GM18519 (cell line): ENCODE data around the gene TMSB4X.
"Not testable (repeated sequence)": the region's sequence is repeated elsewhere in the genome, so short reads cannot be mapped to it uniquely, and the experiment has no call there.

ENCODE experiments used
- ATAC-seq: cut with Tn5 transposase; IDR thresholded peaks from one replicate; pipeline ENCODE4 v1.9.1; 2021; ENCODE audit warnings: mild to moderate bottlenecking, moderate library complexity; ENCODE audit not compliant: unreplicated experiment, low FRiP score

The TMSB4X gene

GRCh38 chrX:12954376-12954775 is 20.5 kb upstream of the TMSB4X start:
- no peak for ATAC-seq

DNA sequence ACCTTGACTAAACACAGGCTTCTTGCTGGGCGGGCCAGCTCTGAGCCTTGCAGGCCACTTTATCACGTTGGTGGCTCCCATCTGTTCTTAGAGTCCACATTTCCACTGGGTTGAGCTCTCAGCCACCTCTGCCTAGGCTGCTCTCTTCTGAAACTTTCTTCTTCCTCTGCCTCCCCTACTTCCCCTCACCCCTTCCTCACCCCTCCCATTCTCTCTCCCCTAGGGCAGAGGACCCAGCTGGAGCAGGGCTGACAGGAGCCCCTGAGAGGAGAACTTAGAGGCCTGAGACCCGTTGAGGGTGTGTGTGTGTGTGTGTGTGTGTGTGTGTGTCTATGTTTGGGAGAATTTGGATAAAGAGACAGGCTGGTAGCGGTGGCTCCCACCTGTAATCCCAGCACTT is 19.9 kb upstream of the TMSB4X start:
- ATAC-seq = no peak

DNA sequence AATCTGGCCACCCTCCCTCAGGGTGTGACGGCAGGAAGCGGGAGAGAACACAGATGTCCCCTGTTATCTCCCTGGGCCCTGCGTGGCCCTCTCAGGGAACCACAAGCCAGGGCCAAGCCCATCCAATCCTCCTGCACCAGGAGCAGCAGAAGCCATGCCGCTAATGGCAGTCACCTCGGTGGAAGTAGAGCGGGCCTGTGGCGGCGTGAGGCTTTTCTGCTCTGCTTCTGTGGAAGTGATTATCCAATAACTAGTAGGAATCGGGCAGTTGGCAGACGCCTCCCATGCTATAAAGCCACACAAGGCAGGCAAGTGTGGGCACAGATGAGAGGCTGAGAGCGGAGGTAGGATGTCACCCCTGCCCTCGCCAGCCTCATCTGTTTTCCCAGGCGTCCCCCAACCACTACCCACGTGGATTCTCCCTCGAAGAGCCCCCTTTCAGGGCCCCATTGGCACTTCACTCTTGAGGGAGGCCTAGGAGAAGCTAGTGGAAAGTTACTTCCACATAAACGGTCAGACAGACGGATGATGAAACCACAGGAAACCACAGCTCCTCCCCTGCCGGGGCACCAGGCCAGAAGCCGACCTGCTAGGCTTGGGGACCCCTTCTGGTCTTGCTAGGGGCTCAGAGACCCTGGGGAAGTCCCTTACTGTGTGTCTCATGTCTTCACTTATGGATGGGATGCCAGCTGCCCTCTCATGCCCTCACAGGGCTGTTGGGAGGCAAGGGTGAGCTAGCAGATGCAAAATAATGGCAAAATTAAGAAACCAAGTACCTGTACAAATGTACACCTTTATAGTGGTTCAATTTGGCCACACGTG is 18.8 kb upstream of the TMSB4X start:
- peak; percentile 28 for ATAC-seq

DNA sequence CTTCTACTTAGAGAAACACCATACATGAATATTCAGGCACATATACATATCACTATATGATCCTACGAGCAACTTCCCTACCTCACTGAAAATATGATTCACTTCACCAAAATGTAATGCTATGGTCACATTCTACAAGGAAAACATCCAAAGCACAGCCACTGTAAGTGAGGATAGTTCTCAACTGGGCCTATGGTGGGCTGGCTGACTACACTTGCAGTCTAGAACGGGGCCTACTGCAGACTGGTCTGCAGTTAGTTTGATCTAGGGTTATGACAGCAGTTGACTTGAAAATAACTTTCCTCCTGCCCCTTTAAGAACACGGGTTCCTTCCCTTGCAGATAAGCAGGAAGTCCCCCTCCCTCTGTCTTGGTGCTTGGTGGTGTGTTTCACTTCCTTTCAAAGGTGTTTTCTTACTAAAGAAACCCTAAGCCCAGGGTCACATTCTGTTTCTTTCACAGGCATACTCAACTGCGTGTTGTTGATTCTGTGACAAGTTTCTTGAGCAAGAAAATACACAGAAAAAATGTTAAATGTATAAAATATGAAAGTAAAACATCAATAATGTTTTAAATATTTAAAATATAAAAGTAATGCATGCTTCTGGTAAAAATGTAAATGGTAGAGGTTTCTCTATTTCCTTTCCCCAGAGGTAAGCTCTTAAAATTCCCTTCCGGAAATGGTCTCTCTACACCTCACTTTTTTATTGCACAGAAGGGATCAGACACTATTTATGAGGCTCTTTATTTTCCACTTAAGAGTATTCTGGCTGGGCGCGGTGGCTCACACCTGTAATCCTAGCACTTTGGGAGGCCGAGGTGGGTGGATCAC is 18.0 kb upstream of the TMSB4X start:
- peak; percentile 51 for ATAC-seq

- ATAC-seq = no peak
These were observed 16.9 kb upstream of the TMSB4X start for GRCh38 chrX:12958059-12958458.

- no peak for ATAC-seq
These were observed 16.4 kb upstream of the TMSB4X start for GRCh38 chrX:12958461-12958860.

GRCh38 chrX:12961196-12961718 is 13.7 kb upstream of the TMSB4X start:
- no peak for ATAC-seq

DNA sequence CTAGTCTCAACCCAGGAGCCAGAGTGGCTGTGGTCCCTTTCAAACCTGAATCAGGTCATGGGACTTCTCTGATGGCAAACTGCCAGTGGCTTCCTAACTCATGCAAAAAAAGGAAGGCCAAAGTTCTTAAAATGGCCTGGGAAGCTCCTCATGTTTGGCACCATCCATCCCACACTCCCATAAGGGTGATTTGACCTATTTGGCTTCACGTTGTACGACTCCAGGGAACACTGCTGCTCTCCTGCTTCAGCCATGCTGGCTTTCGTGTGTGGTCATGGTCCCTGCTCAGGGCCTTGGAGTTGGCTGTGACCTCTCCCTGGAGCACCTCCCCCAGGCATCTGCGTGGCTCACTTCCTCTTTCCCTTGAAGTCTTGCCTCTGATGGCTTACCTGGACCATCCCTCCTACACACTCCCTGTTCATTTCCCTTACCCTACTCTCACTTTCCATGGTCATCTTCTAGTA is 12.8 kb upstream of the TMSB4X start:
- no peak for ATAC-seq

GRCh38 chrX:12963210-12963850 is 11.6 kb upstream of the TMSB4X start:
- not testable (repeated sequence) for ATAC-seq

- no peak for ATAC-seq
These were observed 9.6 kb upstream of the TMSB4X start for GRCh38 chrX:12965131-12965940.

DNA sequence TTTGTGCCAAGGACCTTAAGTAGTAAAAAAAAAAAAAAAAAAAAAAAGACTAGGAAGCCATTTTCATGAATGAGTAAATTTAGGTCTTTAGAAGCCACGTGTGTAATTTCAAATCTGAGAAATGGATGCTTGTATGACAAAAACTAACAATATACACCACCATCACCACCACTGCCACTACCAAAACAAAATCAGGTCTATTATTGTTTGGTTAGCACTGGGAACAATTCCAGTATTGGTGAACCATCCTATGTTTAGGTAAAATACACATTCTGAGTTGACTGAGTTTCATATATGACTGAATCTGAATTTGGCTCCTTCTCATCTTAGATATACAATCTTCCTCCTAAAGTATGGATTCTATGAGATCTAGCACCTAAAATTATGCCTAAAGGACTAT is 8.8 kb upstream of the TMSB4X start:
- no peak for ATAC-seq

DNA sequence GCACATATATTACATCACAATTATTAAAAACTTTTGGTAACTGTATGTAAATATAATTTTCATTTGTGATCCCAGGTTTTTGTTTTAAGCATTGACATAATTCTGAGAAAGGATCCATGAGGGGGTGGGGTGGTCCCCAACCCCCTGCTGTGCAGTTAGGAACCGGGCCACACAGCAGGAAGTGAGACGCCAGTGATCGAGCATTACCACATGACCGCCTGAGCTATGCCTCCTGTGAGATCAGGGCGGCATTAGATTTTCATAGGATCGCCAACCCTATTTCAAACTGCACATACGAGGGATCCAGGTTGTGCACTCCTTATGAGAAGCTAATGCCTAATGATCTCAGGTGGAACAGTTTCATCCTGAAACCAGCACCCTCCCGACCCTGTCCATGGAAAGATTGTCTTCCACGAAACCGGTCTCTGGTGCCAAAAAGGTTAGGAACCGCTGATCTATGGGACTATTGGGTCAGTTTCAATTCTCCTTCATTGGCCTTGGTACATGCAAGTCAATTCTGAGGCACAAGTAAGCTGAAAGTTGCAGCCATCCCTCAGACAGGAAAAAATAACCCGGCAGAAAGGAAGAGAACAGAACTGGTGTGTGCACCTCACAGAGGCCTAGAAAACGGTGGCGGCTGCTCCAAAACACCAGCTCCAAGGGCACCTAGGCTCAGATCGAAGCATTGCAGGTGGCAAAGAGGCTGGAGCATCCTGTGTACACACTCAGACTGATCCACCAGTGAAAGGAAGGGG is 7.0 kb upstream of the TMSB4X start:
- ATAC-seq = no peak

- no peak for ATAC-seq
These were observed 4.2 kb upstream of the TMSB4X start for GRCh38 chrX:12970691-12971202.

DNA sequence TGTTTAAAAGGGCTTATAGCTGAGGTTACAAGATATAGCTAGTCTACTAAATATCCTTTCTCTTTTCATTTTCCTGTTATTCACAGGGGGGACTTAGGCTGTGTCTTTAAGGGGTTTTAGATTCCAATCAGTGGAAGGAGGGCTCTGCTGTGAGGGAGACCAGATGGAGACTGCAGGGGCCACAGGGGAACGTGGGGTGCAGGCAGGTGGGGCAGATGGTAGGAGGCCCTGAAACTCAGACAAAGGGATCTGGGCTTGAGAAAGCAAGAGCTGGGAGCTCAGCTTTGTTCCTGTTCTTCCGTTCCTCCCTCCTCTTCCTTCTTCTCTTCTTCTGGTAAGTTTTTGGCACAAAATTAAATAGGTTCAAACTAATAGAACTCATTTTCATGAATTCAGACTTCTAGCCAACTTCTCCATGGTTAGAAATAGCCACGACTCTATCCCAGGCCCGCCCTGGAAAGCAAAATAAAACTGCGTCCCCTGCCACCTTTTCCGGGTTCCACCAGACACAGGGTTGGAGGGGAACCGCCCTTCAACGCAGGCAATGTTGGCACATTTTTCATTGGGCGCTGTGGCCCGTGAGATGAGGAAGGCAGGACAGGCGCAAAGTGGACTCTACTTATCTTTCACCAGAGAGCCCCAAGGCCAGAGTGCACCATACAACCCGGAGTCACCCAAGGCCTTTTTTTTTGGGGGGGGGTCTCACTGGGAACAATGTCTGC is 3.5 kb upstream of the TMSB4X start:
- no peak for ATAC-seq

DNA sequence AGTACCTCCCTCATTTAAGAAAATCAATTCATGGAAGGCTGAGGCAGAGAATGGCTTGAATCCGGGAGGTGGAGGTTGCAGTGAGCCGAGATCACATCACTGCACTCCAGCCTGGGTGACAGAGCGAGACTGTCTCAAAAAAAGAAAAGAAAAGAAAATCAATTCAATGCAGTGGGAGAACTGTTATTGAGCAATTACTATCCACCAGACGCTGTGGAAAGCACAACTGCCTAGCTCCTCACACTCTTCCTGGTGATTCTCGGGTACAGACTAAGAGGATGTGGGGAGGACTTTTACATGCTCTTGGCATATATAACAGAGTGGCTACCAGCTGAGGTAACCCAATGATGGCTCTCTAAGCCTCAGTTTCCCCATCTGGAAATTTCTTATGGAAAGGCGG is 2.7 kb upstream of the TMSB4X start:
- ATAC-seq = no peak

- no peak for ATAC-seq
These were observed 1.9 kb upstream of the TMSB4X start for GRCh38 chrX:12972878-12973560.

DNA sequence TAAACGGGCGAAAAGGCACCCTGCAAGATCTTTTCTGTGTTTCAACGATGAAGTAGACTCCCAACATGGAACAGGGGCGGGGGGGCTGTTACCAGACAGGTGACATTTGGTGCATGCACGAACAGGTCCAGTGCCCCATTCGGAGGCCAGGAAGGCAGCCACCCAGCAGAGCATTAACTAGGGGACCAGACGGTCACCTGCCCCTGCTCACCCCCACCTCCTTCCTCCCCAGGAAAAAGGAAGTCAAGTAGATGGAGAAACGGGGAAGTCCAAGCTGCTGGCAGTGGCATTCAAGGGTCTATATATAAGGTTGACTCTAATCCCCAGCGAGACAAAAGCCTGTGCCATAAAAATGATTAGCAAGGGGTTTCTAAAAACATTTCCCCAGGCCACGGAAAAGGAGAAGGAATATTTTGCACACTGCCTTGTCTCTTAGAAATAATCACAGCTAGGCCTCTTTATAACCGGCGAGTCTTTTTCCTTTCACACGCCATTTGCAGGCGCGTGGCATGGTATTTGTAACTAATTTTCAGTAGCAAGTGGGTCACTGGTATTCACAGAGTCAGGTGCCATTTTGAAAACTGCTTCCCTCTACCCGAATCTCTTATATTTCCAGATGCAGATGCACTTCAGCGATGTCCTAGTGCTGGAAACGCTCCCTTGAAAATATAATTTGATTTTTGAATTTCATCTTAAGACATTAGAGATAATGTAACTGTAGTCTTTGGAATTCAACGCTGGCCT is 1.2 kb upstream of the TMSB4X start:
- no peak for ATAC-seq
